Activated CD8-positive, alpha-beta memory T cell treated with anti-CD3 and anti-CD28 coated beads for 24 hours (primary cell): Measurements from ENCODE around the gene NRGN.
A peak's percentile ranks its signal among the peaks of the same experiment; 100 is the strongest.

Experiments
- DNase-seq: peaks from one replicate; pipeline ENCODE4 v3.0.0-alpha.2; 2020

The NRGN gene

DNA sequence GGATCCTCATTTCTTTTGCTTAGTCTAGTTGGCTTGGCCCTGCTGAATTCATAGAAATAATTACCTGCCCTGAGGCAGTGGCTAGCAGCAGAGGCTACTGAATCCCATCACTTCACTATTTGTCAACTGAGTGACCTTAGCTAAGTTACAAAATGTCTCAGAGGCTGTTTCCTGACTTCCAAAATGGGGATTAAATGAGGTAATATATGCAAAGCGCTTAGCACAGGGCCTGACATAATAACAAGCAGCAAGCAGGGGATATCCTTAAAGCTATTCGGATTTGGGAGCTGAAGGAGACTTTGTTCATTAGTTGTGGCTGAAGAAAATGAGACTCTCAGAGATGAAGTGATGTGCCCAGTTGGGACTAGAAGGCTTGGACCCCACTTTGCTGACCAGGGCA, 2.8 kb downstream of the NRGN start:
- DNase-seq: no peak

DNA sequence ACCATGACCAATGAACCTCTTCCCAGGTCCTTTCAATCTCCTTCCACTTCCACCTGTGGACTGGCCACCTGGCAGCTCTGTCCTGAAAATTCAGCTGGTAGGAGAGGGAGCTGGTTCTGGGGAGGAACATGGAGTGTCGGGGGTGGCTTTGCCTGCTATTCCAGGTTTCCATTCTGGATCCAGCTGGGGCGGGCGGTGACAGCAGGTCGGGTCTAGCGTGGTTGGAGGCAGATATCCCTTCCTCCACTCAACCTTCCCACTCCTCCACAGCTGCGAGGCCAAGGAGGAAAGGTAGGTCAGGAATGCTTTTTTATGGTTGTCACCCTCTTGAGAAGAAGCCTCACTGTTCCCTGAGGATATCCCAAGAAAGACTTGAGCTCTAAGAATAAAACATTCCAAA, 3.3 kb downstream of the NRGN start:
- DNase-seq: no peak

DNA sequence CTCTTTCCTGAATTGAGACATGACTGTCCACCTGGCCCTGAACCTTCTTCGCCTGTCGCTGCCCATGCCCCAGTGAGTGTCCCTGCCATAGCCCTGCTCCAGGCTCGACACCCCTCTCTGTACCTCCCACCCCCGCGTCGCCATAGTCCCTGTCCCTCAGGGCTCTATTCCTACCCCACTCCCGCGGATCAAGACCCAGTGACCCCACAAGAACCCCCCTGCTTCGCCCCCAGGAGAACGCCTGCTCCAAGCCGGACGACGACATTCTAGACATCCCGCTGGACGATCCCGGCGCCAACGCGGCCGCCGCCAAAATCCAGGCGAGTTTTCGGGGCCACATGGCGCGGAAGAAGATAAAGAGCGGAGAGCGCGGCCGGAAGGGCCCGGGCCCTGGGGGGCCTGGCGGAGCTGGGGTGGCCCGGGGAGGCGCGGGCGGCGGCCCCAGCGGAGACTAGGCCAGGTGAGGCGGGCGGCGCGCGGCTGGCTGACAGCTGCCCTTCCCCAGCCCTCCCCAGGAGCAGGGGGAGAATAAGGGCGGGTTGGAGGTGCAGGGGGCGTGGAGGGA, 5.6 kb downstream of the NRGN start:
- DNase-seq: no peak

- DNase-seq: peak; percentile 74
Observed at GRCh38 chr11:124745835-124746620, 6.3 kb downstream of the NRGN start.

DNA sequence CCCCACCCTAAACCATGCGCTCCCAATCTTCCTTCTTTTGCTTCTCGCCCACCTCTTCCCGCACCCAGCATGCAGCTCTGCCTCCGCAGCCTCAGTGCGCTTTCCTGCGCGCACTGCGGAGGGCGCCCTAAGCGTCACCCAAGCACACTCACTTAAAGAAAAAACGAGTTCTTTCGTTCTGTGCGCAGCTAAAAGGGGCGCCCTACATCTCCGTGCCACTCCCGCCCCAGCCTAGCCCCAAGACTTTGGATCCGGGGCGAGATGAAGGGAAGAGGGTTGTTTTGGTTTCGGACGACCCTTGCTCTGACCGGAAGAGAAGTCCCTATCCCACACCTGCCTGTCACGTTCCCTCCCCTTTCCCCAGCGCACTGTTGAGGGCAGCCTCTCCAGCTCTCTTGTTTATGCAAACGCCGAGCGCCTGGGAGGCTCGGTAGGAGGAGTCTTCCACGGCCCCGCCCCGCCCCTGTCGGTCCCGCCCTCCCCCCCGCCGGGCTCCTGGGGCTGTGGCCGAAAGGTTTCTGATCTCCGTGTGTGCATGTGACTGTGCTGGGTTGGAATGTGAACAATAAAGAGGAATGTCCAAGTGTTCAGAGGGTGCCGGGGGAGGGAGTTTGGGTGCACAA, 7.0 kb downstream of the NRGN start:
- DNase-seq: peak; percentile 90

GRCh38 chr11:124747406-124748099, 7.8 kb downstream of the NRGN start:
- no peak for DNase-seq

DNA sequence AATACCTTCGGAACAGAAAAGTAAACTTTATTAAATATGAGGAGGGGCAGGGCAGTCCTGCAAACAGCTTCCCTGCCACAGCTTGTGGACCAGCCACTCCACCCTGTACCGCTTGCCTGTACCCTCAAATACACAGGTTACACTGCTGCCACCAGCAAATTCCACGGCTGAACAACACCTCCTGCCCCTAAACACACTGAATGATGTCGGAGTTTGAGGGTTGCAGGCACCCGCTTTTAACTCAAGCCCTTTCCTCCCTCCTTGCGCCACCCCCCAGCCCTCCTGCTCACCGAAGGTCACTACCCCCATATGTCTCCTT, 8.3 kb downstream of the NRGN start:
- no peak for DNase-seq

GRCh38 chr11:124748481-124749343, 9.0 kb downstream of the NRGN start:
- DNase-seq: no peak

DNA sequence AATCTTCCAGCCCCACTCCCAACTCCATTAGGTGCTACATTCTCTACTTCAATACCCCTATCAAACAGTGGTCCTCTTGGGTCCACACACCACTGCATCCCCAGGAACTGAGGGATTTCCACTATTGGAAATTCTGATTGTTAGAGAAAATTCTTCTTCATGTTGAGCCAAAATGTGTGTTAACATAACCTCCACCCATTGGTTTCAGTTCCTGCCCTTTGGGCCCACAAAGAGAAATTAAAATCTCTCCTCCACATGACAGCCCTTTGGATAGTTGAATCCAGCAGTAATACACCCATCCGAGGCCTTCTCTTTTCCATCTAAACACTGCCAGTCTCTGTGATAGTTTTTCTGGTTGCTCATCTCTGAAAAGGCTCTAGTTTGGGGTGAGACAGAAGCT, 10.2 kb downstream of the NRGN start:
- DNase-seq: no peak

- DNase-seq: no peak
Observed at GRCh38 chr11:124751391-124751740, 11.6 kb downstream of the NRGN start.

DNA sequence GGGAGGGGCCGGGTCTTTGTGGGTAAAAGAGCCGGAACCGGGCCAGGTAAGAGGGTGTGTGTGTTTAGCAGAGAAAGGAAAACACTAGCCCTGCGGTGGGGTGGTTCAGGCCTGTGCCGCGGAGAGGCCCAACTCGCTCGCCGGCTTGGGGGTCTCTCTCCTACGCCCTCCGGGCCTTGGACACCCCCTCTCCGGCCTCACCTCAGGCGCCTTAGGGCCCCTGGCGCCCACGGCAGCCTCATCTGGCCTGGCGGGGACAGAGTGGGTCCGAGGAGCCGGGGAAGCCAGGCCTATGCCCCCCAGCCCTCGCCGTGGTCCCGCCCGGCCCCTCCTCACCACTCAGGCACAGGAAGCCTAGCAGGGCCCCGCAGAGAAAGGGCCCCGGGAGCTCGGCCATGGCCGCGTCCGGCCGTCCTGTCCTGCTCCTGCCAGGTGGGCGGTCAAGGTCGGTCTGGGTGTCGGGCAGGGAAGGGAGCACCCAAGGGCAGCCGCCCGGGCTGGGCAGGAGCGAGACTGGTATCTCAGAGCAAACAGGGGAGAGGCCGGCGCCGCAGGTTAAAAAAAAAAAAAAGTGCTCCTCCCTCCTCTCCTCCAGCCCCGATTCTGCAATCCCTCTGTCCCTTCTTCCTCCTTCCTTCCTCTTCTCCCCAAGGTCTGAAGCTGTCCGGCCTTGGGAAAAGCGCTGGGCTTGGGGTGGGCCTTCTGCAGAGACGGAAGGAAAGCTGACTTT, 12.2 kb downstream of the NRGN start, which contains the start of gene VSIG2:
VSIG2 (minus strand) TSS at position 515 of the 730 bp plus-strand sequence; CDS start at position 397, 118 bp downstream.
- DNase-seq: no peak

GRCh38 chr11:124752471-124753102, 12.8 kb downstream of the NRGN start:
- no peak for DNase-seq

GRCh38 chr11:124753205-124753604, 13.5 kb downstream of the NRGN start:
- no peak for DNase-seq

DNA sequence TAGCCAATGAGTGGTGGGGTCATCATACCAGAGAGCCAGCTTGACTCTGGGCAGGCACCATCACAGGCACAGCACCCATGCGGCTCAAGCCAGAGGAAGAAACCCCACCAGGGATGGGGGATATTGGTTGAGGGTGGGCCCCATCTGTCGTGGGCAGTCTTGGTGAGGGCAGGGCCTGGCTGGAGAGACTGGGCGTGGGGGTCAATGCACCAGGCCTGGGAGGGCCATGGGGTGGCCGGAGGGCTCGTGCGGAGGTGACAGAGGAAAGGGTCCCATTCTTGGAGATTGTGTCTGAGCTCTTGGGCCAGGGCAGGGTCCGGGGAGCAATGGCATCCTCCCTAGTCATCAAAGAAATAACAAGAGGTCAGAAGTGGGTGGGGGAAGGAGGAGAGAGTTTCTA, 13.9 kb downstream of the NRGN start:
- DNase-seq: no peak

DNA sequence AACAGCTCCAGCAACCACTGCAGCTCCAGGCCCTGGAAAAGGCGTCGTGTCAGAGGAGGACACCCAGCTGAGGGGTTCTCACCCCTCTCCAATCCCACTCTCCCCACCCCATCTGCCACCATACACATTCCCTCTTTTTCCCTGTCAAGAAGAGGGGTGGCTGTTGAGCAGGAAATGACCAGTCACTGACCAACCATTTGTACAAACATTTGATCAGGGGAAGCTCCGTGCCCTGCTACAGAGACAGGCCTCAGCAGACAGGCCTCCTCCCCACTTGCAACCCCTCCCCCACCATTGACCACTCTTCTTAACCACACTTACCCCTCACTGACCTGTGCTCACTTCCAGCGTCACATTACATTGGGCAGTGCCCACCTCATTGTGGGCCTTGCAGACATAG, 14.6 kb downstream of the NRGN start:
- no peak for DNase-seq

- no peak for DNase-seq
Observed at GRCh38 chr11:124754710-124755109, 15.0 kb downstream of the NRGN start.

GRCh38 chr11:124756033-124756752, 16.5 kb downstream of the NRGN start:
- DNase-seq: no peak

GRCh38 chr11:124756753-124757227, 17.0 kb downstream of the NRGN start:
- no peak for DNase-seq

- no peak for DNase-seq
Observed at GRCh38 chr11:124757320-124757719, 17.6 kb downstream of the NRGN start.

DNA sequence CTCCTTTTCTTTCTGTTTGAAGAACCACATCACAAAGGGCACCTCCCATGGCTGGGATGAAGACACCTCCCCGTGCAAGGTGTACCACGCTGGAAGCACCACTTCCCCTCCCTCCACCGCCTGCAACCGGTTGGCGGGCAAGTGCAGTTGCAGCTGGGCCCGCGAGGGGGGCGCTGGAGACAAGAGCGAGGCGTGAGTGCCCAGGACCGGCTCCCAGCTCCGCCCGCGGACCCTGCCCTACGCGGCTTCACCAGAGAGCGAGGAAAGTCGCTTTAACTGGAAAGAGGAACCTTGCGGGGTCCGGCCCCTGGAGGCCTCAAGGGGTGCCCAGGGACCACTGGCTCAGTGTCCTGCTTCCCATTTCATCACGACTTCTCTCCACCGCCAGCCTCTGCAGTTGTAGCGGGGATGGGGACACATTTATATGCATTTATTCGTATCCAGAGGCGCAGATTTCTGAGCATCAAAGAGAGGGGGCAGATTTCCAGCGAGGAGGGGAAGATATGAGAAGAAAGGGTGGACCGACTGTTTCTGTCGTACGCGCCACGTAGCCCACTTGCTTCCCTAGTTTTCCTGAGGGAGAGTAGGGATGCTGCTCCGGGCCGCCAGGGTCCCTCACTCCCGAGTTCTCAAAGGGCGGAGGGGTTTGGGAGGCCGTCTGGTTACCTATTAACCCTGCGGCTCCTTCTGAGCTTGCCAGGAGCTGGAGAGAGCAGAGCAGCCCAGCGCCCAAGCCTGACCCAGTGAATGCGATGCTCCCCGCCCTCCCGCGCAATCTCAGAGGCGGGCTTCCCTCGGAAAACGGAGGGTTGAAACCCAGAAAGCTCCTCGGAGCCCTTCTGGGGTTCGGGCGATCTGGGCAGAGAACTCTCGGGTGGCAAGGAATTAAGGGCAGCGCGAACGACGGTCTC, 18.9 kb downstream of the NRGN start:
- peak; percentile 84 for DNase-seq
